HG03521 (cell line): ENCODE measurements around the gene DAPK1.

ENCODE experiments used
- ATAC-seq: cut with Tn5 transposase; IDR thresholded peaks from one replicate; pipeline ENCODE4 v1.9.1; 2021; ENCODE audit warnings: mild to moderate bottlenecking, moderate library complexity; ENCODE audit not compliant: unreplicated experiment

Gene DAPK1

DNA sequence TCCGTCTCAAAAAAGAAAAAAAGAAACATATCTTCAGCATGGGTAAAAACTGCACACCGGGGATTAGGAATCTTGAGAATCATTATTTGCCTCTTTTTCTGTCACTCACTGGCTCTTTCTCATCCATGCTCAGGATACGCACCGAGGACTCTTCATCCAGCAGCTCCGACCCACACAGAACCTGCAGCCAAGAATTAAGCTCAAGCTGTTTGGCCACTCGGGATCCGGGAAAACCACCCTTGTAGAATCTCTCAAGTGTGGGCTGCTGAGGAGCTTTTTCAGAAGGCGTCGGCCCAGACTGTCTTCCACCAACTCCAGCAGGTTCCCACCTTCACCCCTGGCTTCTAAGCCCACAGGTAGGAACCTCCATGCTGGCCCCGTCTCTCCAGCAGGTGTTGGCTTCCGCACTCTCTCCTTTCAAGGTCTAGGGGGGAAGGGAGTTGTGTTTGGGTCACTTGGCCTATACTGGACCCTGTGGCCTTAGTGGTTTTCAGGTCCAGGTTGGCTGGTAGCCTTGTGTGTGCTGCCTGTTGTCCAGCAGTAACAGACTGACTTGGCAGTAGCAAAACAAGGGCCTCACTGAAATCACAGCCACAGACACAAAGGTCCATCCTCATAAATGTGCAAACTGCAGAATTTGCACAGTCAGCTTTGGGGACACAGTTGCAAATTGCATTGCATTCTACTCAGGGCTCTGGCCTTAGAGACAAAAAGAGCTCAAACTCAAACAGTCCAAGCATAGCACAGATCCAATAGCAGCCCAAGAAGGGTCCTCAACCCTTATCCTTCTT lies 183.8 kb downstream of the DAPK1 start:
- no peak for ATAC-seq

GRCh38 chr9:87682085-87682484 lies 184.4 kb downstream of the DAPK1 start:
- no peak for ATAC-seq

- no peak for ATAC-seq
Measured at GRCh38 chr9:87682618-87683017, 185.0 kb downstream of the DAPK1 start.

- no peak for ATAC-seq
Measured at GRCh38 chr9:87683751-87684626, 186.3 kb downstream of the DAPK1 start.

GRCh38 chr9:87684627-87685219 lies 187.1 kb downstream of the DAPK1 start:
- no peak for ATAC-seq

- ATAC-seq = no peak
Measured at GRCh38 chr9:87685441-87685840, 187.8 kb downstream of the DAPK1 start.

GRCh38 chr9:87685871-87686519 lies 188.3 kb downstream of the DAPK1 start:
- ATAC-seq = no peak

DNA sequence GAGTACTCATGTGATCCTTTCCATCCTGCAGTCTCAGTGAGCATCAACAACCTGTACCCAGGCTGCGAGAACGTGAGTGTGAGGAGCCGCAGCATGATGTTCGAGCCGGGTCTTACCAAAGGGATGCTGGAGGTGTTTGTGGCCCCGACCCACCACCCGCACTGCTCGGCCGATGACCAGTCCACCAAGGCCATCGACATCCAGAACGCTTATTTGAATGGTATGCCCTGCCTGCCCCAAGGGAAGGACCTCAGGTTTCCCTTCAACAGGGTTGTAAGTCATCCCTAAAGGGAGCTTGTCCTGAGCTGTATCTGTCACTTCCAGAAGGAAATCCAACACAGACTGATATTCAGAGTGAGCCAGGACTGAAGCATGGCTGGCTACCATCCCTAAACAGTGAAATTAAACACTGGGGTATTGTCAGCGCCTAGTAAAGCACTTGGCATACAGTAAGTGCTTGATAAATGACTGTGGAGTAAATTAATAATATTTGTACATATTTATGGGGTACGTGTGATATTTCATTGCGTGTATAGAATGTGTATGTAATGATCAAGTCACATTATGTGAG lies 188.9 kb downstream of the DAPK1 start:
- ATAC-seq = no peak

DNA sequence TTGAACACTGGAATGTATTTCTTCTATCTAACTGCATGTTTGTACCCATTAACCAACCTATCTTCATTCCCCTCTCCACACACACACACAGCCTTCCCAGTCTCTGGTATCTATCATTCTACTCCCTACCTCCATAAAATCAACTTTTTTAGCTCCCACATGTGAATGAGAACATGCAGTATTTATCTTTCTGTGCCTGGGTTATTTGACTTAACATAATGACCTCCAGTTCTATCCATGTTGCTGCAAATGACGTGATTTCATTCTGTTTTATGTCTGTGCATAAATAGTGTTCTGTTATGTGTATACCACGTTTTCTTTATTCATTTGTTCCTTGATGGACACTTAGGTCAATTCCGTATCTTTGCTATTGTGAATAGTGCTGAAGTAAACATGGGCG lies 189.5 kb downstream of the DAPK1 start:
- no peak for ATAC-seq

GRCh38 chr9:87694236-87694755 lies 196.6 kb downstream of the DAPK1 start:
- no peak for ATAC-seq

DNA sequence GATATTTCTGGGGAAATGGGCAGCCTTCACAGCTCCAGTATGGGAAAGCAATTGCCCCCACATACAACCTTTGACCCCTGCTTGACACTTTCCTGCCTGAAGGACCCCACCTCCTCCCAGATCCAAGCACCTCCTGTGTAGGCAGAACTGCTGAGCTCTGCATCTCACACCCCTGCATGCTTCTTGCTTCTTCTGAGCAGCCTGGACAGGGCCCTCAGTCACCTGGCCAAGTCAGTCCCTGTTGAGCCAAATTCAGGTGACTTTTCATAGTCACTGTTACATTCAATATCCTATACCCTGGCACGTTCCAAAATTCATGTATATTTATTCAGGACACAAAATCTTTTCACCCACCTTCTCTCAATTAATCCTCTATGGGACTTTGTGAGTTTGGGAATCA lies 197.9 kb downstream of the DAPK1 start:
- ATAC-seq = no peak

DNA sequence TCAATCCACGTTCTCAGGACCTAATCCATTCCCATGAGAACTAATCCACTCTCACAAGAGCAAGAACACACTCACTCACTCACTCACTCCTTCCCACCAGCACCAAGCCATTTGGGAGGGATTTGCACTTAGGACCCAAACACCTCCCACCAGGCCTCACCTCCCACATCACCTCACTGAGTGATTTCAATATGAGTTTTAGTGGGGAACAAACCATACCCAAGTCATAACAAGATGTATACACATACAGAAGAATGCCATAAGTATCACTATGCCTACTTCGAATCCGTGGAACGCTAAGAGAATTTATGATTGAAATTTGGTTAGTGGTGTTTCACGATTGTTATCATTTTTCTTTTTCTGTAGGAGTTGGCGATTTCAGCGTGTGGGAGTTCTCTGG lies 199.0 kb downstream of the DAPK1 start:
- no peak for ATAC-seq

- no peak for ATAC-seq
Measured at GRCh38 chr9:87698069-87698809, 200.6 kb downstream of the DAPK1 start.

DNA sequence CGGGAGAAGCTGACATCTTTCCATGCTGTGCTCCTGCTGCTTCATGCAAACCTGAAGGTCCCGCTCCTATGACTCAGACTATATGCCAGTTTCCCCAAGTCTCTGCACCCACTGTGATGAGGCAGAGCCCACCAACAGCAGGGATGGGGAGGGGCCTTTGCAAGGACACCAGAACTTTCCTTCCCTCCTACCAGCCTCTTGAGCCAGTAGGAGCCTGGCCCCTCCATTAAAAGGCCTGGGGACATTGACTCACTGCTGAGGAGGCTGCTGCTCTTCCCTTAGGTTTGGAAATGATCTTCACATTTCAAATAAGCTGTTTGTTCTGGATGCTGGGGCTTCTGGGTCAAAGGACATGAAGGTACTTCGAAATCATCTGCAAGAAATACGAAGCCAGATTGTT lies 202.2 kb downstream of the DAPK1 start:
- no peak for ATAC-seq

- ATAC-seq = no peak
Measured at GRCh38 chr9:87701491-87701890, 203.8 kb downstream of the DAPK1 start.

DNA sequence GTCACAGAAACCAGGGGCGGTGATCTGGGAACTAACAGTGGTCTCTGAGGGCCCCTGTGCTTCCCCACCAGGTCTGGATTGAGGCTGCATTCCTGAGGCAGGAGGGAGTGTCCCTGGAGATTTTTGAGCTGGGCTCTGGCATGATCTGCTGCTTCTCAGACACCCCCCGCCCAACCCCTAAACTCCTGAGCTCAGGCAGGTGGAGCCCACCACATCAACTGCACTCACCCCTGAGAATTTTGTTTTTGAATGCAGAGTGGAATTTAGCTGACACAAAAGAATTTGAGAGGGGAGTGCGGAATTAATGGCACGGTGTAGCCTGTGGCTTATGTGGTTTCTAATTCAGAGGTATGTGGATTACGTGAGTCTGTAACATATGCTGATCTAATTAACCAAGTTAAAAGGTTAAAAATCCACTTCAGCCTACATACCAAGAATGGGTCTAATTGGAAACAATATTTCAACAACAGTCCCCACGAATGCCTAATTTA lies 204.3 kb downstream of the DAPK1 start:
- ATAC-seq = no peak

- ATAC-seq = no peak
Measured at GRCh38 chr9:87702921-87703320, 205.3 kb downstream of the DAPK1 start.

DNA sequence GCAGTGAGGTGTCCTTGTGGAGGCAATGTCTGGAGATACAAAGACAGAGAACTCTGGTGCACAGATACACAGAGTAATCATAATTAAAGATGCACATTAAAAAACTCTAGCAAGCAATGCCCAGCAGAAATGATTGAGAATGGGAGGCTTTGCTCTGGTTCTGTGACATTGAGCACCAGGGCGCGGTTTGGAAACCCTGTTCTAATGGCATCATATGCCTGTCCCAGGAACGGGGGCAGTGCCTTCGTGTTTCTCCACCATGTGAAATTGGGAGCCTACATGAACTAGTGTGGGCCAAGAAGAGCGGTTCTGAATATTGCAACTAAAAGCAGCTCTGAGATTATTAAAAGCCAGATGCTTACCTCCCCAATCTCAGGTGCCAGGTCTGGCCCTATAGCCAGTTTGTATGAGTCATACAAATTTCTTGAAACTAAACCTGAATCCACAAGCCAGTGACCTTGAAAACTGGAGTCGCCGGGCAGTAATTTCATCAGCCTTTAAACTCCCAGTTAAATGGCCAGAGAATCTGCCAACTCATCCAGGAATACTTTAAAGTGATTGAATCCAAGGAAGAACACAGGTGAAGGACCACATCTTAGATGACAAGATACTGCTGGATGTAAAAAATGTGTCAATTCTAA lies 206.1 kb downstream of the DAPK1 start:
- ATAC-seq = no peak

GRCh38 chr9:87704342-87704741 lies 206.7 kb downstream of the DAPK1 start:
- no peak for ATAC-seq
